Astrocyte (in vitro differentiated cells and primary cell): ENCODE measurements around the gene CEP68. TPM values are rescaled to one million over a fixed set of nuclear protein-coding genes. Genes with fewer than 3 reads are reported as not detected.

Experiments used
- DNase-seq: peaks from one replicate; pipeline ENCODE4 v3.0.0-alpha.2; 2010; ENCODE audit warnings: low read depth
- FAIRE-seq: peaks from 2 replicates; lab custom pipeline; 2011; peaks lifted over from hg19 to GRCh38; lab: Jason Lieb, UNC
- H2AFZ ChIP-seq: 2 replicates; pipeline ENCODE4 v1.6.0; 2012; ENCODE audit warnings: low read depth, low read length, inconsistent platforms
- H3K27ac ChIP-seq: 2 replicates; pipeline ENCODE4 v1.5.1; 2011; ENCODE audit warnings: low read depth, low read length, inconsistent platforms
- H3K27me3 ChIP-seq: 2 replicates; pipeline ENCODE4 v1.6.0; 2011; ENCODE audit warnings: low read length, inconsistent platforms; ENCODE audit not compliant: insufficient read depth
- H3K36me3 ChIP-seq: 2 replicates; pipeline ENCODE4 v1.5.1; 2011; ENCODE audit warnings: low read length, inconsistent platforms; ENCODE audit not compliant: insufficient read depth
- H3K4me1 ChIP-seq: 2 replicates; pipeline ENCODE4 v1.5.1; 2011; ENCODE audit warnings: low read length, inconsistent platforms; ENCODE audit not compliant: insufficient read depth
- H3K4me2 ChIP-seq: 2 replicates; pipeline ENCODE4 v1.6.0; 2012; ENCODE audit warnings: low read length, inconsistent platforms
- H3K4me3 ChIP-seq: 2 replicates; pipeline ENCODE4 v1.5.1; 2011; ENCODE audit warnings: low read depth, mild to moderate bottlenecking, low read length, inconsistent platforms; ENCODE audit not compliant: insufficient read depth
- H3K79me2 ChIP-seq: 2 replicates; pipeline ENCODE4 v1.6.0; 2012; ENCODE audit warnings: mild to moderate bottlenecking, low read length, inconsistent platforms; ENCODE audit not compliant: insufficient read depth
- H3K9ac ChIP-seq: 2 replicates; pipeline ENCODE4 v1.6.0; 2012; ENCODE audit warnings: mild to moderate bottlenecking, low read length, inconsistent platforms
- H3K9me3 ChIP-seq: 2 replicates; pipeline ENCODE4 v1.5.1; 2012; ENCODE audit warnings: low read depth, mild to moderate bottlenecking, low read length, inconsistent platforms; ENCODE audit not compliant: insufficient read depth
- H4K20me1 ChIP-seq: 2 replicates; pipeline ENCODE4 v1.6.0; 2012; ENCODE audit warnings: low read length, inconsistent platforms; ENCODE audit not compliant: insufficient read depth
- H3K27ac Mint-ChIP-seq: one replicate; pipeline ENCODE4 v1.8.0; 2021; ENCODE audit warnings: mild to moderate bottlenecking, mixed read lengths; ENCODE audit not compliant: unreplicated experiment
- H3K27me3 Mint-ChIP-seq: one replicate; pipeline ENCODE4 v1.8.0; 2021; ENCODE audit warnings: low read depth, mixed read lengths; ENCODE audit not compliant: unreplicated experiment
- H3K36me3 Mint-ChIP-seq: one replicate; pipeline ENCODE4 v1.8.0; 2021; ENCODE audit warnings: low read depth, mixed read lengths; ENCODE audit not compliant: unreplicated experiment
- H3K4me1 Mint-ChIP-seq: one replicate; pipeline ENCODE4 v1.8.0; 2021; ENCODE audit warnings: low read depth, mixed read lengths; ENCODE audit not compliant: unreplicated experiment
- H3K4me3 Mint-ChIP-seq: one replicate; pipeline ENCODE4 v1.8.0; 2021; ENCODE audit warnings: mild to moderate bottlenecking, moderate library complexity, mixed read lengths; ENCODE audit not compliant: unreplicated experiment
- H3K9me3 Mint-ChIP-seq: one replicate; pipeline ENCODE4 v1.8.0; 2021; ENCODE audit warnings: mild to moderate bottlenecking, mixed read lengths; ENCODE audit not compliant: unreplicated experiment
- EZH2 ChIP-seq: IDR thresholded peaks from 2 replicates; pipeline ENCODE4 v1.6.1; 2012; ENCODE audit warnings: mild to moderate bottlenecking, low read length, inconsistent platforms; ENCODE audit not compliant: insufficient read depth
- total RNA-seq: library from RNA; stranded (reverse); gene quantifications from 2 replicates; pipeline ENCODE4 v1.2.1, GENCODE V29; 2021
- TF ChIP-seq, protein P1 (sequence below): IDR thresholded peaks from 2 replicates; pipeline ENCODE4 v1.5.1; 2011; ENCODE audit warnings: low read depth, mild to moderate bottlenecking, inconsistent platforms, low read length, moderate library complexity; ENCODE audit not compliant: insufficient read depth

The CEP68 gene
- total RNA-seq, 1 donor from 2014 or later = 6.9 TPM

DNA sequence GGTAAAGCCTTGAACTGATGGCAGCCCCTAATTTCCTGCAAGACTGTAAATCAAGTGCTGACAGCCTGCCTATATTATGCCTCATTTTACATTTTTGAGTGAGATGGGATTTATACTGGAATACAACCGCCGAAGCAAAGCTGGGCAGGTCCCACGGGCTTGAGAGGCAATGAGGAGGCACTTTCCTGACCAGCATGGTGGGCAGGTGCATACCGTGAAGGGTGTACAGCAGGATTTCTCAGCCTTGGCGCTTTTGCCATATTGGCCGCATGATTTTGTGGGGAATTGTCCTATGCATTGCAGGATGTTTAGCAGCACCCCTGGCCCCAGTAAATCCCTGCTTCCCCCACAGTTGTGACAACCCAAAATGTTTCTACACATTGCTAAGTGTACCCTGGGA lies 22.8 kb downstream of the CEP68 start:
- no peak overlapping the region for H3K4me3 Mint-ChIP-seq
- H3K27me3 ChIP-seq = no peaks in the 10 kb centered on the region
- no peak for TF ChIP-seq EZH2
- TF ChIP-seq, protein P1, sequence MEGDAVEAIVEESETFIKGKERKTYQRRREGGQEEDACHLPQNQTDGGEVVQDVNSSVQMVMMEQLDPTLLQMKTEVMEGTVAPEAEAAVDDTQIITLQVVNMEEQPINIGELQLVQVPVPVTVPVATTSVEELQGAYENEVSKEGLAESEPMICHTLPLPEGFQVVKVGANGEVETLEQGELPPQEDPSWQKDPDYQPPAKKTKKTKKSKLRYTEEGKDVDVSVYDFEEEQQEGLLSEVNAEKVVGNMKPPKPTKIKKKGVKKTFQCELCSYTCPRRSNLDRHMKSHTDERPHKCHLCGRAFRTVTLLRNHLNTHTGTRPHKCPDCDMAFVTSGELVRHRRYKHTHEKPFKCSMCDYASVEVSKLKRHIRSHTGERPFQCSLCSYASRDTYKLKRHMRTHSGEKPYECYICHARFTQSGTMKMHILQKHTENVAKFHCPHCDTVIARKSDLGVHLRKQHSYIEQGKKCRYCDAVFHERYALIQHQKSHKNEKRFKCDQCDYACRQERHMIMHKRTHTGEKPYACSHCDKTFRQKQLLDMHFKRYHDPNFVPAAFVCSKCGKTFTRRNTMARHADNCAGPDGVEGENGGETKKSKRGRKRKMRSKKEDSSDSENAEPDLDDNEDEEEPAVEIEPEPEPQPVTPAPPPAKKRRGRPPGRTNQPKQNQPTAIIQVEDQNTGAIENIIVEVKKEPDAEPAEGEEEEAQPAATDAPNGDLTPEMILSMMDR = no peak
- H3K4me1 ChIP-seq = peaks cover 12% of the 10 kb centered on the region
- peaks cover 34% of the 10 kb centered on the region for H3K79me2 ChIP-seq
- no peaks in the 10 kb centered on the region for H3K9me3 ChIP-seq
- H2AFZ ChIP-seq = no peak overlapping the region
- peaks cover 75% of the 10 kb centered on the region for H4K20me1 ChIP-seq
- no peak overlapping the region for H3K4me3 ChIP-seq
- no peak overlapping the region for H3K4me2 ChIP-seq
- no peak overlapping the region for H3K27ac Mint-ChIP-seq
- no peaks in the 10 kb centered on the region for H3K27me3 Mint-ChIP-seq
- peaks cover 7% of the 10 kb centered on the region for H3K4me1 Mint-ChIP-seq
- H3K9me3 Mint-ChIP-seq = no peaks in the 10 kb centered on the region
- FAIRE-seq = no peak
- no peak for DNase-seq
- peaks cover 39% of the 10 kb centered on the region for H3K36me3 ChIP-seq
- no peak overlapping the region for H3K27ac ChIP-seq
- no peak overlapping the region for H3K9ac ChIP-seq
- H3K36me3 Mint-ChIP-seq = peaks cover 35% of the 10 kb centered on the region

DNA sequence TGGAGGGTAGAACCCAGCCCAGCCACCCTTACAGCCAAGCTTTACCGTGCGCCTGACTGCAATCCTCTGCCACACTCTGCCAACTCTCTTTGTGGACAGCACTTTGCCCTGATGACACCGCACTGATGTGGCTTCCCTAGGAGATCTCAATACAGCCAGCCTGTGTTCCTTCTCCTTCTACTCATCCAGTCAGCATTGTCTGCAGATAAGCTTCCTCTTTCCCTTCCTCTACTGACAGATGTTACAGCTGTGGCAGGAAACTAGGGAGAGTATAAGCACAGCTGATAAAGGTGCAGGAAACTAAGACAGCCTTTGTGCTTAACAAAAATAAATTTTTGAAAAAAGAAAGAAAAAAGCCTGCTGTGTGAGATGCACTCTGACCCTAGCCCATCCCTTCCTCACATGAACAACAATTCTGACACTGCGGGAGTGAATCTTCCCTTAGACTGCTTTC lies 25.0 kb downstream of the CEP68 start:
- Histone ChIP-seq H3K79me2 (peaks cover 54% of the 10 kb centered on the region), H3K9me3 (no peaks in the 10 kb centered on the region), H3K4me3 (no peak overlapping the region), H3K4me1 (peaks cover 5% of the 10 kb centered on the region), H3K36me3 (peaks cover 55% of the 10 kb centered on the region), H3K27ac (no peak overlapping the region), H3K4me2 (no peak overlapping the region), H2AFZ (no peak overlapping the region), H3K27me3 (no peaks in the 10 kb centered on the region), H4K20me1 (peaks cover 85% of the 10 kb centered on the region), H3K9ac (no peak overlapping the region)
- H3K4me3 Mint-ChIP-seq = no peak overlapping the region
- no peaks in the 10 kb centered on the region for H3K9me3 Mint-ChIP-seq
- DNase-seq (no peak), FAIRE-seq (no peak)
- no peak overlapping the region for H3K27ac Mint-ChIP-seq
- no peak for TF ChIP-seq EZH2
- TF ChIP-seq, protein P1 = no peak
- H3K27me3 Mint-ChIP-seq = no peaks in the 10 kb centered on the region
- H3K36me3 Mint-ChIP-seq = peaks cover 39% of the 10 kb centered on the region
- H3K4me1 Mint-ChIP-seq = peaks cover 3% of the 10 kb centered on the region

DNA sequence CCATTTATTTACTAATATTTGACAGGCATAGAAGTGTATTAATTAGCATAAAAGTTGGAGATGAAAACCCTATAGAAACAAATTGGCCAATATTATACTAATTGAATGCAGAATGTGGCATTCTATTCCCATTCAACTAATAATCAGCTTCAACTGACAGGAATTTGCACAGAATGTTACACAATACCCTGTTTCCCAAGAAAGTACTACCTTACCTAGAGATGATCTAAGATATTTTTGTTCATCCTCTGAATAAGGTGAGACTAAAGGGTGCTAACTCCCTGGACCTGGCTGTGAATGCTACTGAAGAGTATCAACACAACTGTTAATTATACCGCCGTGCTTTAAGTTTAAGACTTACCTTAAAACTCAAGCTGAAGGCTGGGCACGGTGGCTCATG lies 28.9 kb downstream of the CEP68 start:
- no peak overlapping the region for H3K4me2 ChIP-seq
- H3K27ac Mint-ChIP-seq = no peak overlapping the region
- no peak overlapping the region for H2AFZ ChIP-seq
- peaks cover 3% of the 10 kb centered on the region for H3K4me1 Mint-ChIP-seq
- H4K20me1 ChIP-seq = peaks cover 91% of the 10 kb centered on the region
- no peaks in the 10 kb centered on the region for H3K27me3 Mint-ChIP-seq
- no peak for FAIRE-seq
- no peak for TF ChIP-seq EZH2
- TF ChIP-seq, protein P1 = no peak
- H3K27ac ChIP-seq = no peak overlapping the region
- no peaks in the 10 kb centered on the region for H3K9me3 ChIP-seq
- H3K4me1 ChIP-seq = no peaks in the 10 kb centered on the region
- peaks cover 36% of the 10 kb centered on the region for H3K36me3 Mint-ChIP-seq
- peaks cover 63% of the 10 kb centered on the region for H3K36me3 ChIP-seq
- no peak overlapping the region for H3K9ac ChIP-seq
- no peak for DNase-seq
- no peak overlapping the region for H3K4me3 ChIP-seq
- H3K4me3 Mint-ChIP-seq = no peak overlapping the region
- H3K27me3 ChIP-seq = no peaks in the 10 kb centered on the region
- H3K79me2 ChIP-seq = peaks cover 79% of the 10 kb centered on the region
- no peaks in the 10 kb centered on the region for H3K9me3 Mint-ChIP-seq
